H1 (cell line): ENCODE measurements around the gene RANBP17. TPM values are rescaled to one million over a fixed set of nuclear protein-coding genes. Genes with fewer than 3 reads are reported as not detected.

ENCODE experiments used
- CBX8 ChIP-seq: fragments of 300-800, 300-1000 bp; sonication (generic); IDR thresholded peaks from 2 replicates; pipeline ENCODE4 v1.7.1; 2016; ENCODE audit warnings: low read depth, low read length, borderline replicate concordance
- CEBPB ChIP-seq: IDR thresholded peaks from 2 replicates; pipeline ENCODE4 v1.6.1; 2012; ENCODE audit warnings: low read depth, low read length
- EGR1 ChIP-seq: IDR thresholded peaks from 2 replicates; pipeline ENCODE4 v1.6.1; 2011; ENCODE audit warnings: low read depth, low read length, borderline replicate concordance
- GABPA ChIP-seq: IDR thresholded peaks from 2 replicates; pipeline ENCODE4 v1.6.1; 2011; ENCODE audit warnings: mild to moderate bottlenecking, low read length, moderate library complexity, borderline replicate concordance; ENCODE audit not compliant: insufficient read depth
- GTF2F1 ChIP-seq: IDR thresholded peaks from 2 replicates; pipeline ENCODE4 v1.6.1; 2012; ENCODE audit warnings: low read depth, low read length, improper control_type of control experiment, borderline replicate concordance
- HDAC6 ChIP-seq: IDR thresholded peaks from one replicate; pipeline ENCODE4 v1.7.1; 2012; ENCODE audit warnings: low read depth, mild to moderate bottlenecking, inconsistent platforms, low read length, moderate library complexity
- POU5F1 ChIP-seq: IDR thresholded peaks from 2 replicates; pipeline ENCODE4 v1.6.1; 2011; ENCODE audit warnings: low read depth, mild to moderate bottlenecking, low read length, moderate library complexity
- SAP30 ChIP-seq: fragments of 300-600 bp; sonication (generic); IDR thresholded peaks from 2 replicates; pipeline ENCODE4 v1.7.1; 2012; ENCODE audit warnings: low read length, moderate library complexity, mild to moderate bottlenecking, inconsistent platforms; ENCODE audit not compliant: insufficient read depth, insufficient replicate concordance
- SUZ12 ChIP-seq: fragments of 200-600 bp; sonication (generic); IDR thresholded peaks from 2 replicates; pipeline ENCODE4 v1.6.1; 2012; ENCODE audit warnings: mild to moderate bottlenecking, inconsistent platforms, low read length, moderate library complexity, mixed read lengths
- YY1 ChIP-seq: IDR thresholded peaks from 2 replicates; pipeline ENCODE4 v1.6.1; 2011; ENCODE audit warnings: low read depth, mild to moderate bottlenecking, low read length
- polyA plus RNA-seq, 7 experiments: library from polyadenylated mRNA; depleted of rRNA in 3 of 7; stranded (reverse) in 5 of 7; unstranded in 2 of 7; fragments of >200 nt in 5 of 7; fragments of 200-250 nt in 2 of 7; gene quantifications; 1 replicate in 5 of 7; 2 replicates in 1 of 7; 4 replicates in 1 of 7; pipeline versions ENCODE4 v1.2.1 to v1.2.3, GENCODE V29; 2011 to 2013; ENCODE audit warnings: missing spikeins in 2 of 7, mixed read lengths in 2 of 7
- total RNA-seq: library from RNA; stranded (reverse); fragmentation: NEBNext Ultra II Directional; extraction: Animal tissue kit (Norgen Biotek cat#: 25700); gene quantifications from 2 replicates; pipeline ENCODE4 v1.2.1, GENCODE V29; 2021
- TF ChIP-seq, protein P1 (sequence below): fragments of 300-600 bp; sonication (generic); IDR thresholded peaks from 2 replicates; pipeline ENCODE4 v1.7.1; 2012; ENCODE audit warnings: low read length, moderate library complexity, mild to moderate bottlenecking, inconsistent platforms; ENCODE audit not compliant: insufficient replicate concordance
- TF ChIP-seq, protein P2 (sequence below): IDR thresholded peaks from 2 replicates; pipeline ENCODE4 v1.6.1; 2012; ENCODE audit warnings: inconsistent platforms

Gene RANBP17
- total and polyA plus RNA-seq, 2 of the 8 experiments (the other 6 are each of a cell fraction or from before 2014, with no cell fraction given), result 8.6 to 21.3 TPM

DNA sequence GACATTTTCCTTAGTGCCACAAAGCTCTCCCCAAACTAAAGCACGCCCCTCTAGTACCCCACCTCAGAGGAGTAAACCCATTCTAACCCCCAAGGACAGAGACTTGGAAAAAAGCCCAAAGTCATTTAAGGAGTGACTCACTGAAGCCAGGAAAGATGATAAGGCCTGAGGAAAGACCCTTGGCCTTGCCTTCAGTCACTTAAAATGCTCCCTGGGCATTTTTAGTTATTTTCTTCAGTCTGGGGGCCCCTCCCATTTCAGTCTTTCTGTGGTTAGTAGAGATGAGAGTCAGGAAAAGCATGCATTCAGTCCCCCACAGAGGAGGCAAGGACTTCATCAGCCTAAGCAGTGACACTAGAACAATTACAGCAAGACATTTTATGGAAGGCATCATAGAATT, 433.5 kb downstream of the RANBP17 start (continued):
- TF ChIP-seq, protein P1, sequence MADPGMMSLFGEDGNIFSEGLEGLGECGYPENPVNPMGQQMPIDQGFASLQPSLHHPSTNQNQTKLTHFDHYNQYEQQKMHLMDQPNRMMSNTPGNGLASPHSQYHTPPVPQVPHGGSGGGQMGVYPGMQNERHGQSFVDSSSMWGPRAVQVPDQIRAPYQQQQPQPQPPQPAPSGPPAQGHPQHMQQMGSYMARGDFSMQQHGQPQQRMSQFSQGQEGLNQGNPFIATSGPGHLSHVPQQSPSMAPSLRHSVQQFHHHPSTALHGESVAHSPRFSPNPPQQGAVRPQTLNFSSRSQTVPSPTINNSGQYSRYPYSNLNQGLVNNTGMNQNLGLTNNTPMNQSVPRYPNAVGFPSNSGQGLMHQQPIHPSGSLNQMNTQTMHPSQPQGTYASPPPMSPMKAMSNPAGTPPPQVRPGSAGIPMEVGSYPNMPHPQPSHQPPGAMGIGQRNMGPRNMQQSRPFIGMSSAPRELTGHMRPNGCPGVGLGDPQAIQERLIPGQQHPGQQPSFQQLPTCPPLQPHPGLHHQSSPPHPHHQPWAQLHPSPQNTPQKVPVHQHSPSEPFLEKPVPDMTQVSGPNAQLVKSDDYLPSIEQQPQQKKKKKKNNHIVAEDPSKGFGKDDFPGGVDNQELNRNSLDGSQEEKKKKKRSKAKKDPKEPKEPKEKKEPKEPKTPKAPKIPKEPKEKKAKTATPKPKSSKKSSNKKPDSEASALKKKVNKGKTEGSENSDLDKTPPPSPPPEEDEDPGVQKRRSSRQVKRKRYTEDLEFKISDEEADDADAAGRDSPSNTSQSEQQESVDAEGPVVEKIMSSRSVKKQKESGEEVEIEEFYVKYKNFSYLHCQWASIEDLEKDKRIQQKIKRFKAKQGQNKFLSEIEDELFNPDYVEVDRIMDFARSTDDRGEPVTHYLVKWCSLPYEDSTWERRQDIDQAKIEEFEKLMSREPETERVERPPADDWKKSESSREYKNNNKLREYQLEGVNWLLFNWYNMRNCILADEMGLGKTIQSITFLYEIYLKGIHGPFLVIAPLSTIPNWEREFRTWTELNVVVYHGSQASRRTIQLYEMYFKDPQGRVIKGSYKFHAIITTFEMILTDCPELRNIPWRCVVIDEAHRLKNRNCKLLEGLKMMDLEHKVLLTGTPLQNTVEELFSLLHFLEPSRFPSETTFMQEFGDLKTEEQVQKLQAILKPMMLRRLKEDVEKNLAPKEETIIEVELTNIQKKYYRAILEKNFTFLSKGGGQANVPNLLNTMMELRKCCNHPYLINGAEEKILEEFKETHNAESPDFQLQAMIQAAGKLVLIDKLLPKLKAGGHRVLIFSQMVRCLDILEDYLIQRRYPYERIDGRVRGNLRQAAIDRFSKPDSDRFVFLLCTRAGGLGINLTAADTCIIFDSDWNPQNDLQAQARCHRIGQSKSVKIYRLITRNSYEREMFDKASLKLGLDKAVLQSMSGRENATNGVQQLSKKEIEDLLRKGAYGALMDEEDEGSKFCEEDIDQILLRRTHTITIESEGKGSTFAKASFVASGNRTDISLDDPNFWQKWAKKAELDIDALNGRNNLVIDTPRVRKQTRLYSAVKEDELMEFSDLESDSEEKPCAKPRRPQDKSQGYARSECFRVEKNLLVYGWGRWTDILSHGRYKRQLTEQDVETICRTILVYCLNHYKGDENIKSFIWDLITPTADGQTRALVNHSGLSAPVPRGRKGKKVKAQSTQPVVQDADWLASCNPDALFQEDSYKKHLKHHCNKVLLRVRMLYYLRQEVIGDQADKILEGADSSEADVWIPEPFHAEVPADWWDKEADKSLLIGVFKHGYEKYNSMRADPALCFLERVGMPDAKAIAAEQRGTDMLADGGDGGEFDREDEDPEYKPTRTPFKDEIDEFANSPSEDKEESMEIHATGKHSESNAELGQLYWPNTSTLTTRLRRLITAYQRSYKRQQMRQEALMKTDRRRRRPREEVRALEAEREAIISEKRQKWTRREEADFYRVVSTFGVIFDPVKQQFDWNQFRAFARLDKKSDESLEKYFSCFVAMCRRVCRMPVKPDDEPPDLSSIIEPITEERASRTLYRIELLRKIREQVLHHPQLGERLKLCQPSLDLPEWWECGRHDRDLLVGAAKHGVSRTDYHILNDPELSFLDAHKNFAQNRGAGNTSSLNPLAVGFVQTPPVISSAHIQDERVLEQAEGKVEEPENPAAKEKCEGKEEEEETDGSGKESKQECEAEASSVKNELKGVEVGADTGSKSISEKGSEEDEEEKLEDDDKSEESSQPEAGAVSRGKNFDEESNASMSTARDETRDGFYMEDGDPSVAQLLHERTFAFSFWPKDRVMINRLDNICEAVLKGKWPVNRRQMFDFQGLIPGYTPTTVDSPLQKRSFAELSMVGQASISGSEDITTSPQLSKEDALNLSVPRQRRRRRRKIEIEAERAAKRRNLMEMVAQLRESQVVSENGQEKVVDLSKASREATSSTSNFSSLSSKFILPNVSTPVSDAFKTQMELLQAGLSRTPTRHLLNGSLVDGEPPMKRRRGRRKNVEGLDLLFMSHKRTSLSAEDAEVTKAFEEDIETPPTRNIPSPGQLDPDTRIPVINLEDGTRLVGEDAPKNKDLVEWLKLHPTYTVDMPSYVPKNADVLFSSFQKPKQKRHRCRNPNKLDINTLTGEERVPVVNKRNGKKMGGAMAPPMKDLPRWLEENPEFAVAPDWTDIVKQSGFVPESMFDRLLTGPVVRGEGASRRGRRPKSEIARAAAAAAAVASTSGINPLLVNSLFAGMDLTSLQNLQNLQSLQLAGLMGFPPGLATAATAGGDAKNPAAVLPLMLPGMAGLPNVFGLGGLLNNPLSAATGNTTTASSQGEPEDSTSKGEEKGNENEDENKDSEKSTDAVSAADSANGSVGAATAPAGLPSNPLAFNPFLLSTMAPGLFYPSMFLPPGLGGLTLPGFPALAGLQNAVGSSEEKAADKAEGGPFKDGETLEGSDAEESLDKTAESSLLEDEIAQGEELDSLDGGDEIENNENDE, result no peak
- TF ChIP-seq POU5F1 (no peak), SUZ12 (no peak), SAP30 (no peak), GTF2F1 (no peak), YY1 (no peak), CEBPB (no peak), HDAC6 (no peak), EGR1 (no peak), GABPA (no peak), CBX8 (no peak)
- TF ChIP-seq, protein P2, sequence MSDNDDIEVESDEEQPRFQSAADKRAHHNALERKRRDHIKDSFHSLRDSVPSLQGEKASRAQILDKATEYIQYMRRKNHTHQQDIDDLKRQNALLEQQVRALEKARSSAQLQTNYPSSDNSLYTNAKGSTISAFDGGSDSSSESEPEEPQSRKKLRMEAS, result no peak
